Thoracic aorta (tissue), 2 donors: ENCODE measurements around the gene SCARB1. TPM values are rescaled to one million over a fixed set of nuclear protein-coding genes. Genes with fewer than 3 reads are reported as not detected.
"Not testable (repeated sequence)": the region's sequence is repeated elsewhere in the genome, so short reads cannot be mapped to it uniquely, and the experiment has no call there.

Experiments used
- ATAC-seq: fragments of 150-250 bp; one replicate; pipeline ENCODE4 v1.8.0; 2017; ENCODE audit warnings: low read depth; ENCODE audit not compliant: insufficient number of reproducible peaks, low FRiP score
- DNase-seq: peaks from one replicate; pipeline ENCODE4 v3.0.0-alpha.2; 2020; ENCODE audit warnings: low spot score
- H3K27ac ChIP-seq, 2 donors: fragments of 200-600 bp; sonication (generic); 1 replicate in 1 of 2; 2 replicates in 1 of 2; pipeline ENCODE4 v1.5.1; 2016; ENCODE audit warnings: mild to moderate bottlenecking in 2 of 2, moderate library complexity in 2 of 2
- H3K27me3 ChIP-seq: fragments of 200-600 bp; sonication (generic); replicated peaks from 2 replicates; pipeline ENCODE4 v1.6.0; 2016; ENCODE audit warnings: mild to moderate bottlenecking; ENCODE audit not compliant: insufficient read depth
- H3K36me3 ChIP-seq: fragments of 200-600 bp; sonication (generic); one replicate; pipeline ENCODE4 v1.5.1; 2016
- H3K4me1 ChIP-seq, 2 donors: fragments of 200-600 bp; sonication (generic); 1 replicate in 1 of 2; 2 replicates in 1 of 2; pipeline versions ENCODE4 v1.5.1 to v1.6.0; 2016; ENCODE audit warnings: low read depth in 2 of 2, mild to moderate bottlenecking in 1 of 2; ENCODE audit not compliant: control insufficient read depth in 1 of 2
- H3K4me3 ChIP-seq: fragments of 200-600 bp; sonication (generic); 2 replicates; pipeline ENCODE4 v1.5.1; 2016; ENCODE audit warnings: mild to moderate bottlenecking
- H3K9me3 ChIP-seq: fragments of 200-600 bp; sonication (generic); 2 replicates; pipeline ENCODE4 v1.5.1; 2016
- total RNA-seq, 2 donors: library from RNA; depleted of rRNA; stranded (reverse); fragments of >200 nt; gene quantifications; one replicate each; pipeline versions ENCODE4 v1.1.0 to v1.2.3, GENCODE V29; 2016
- TF ChIP-seq, protein P1 (sequence below): fragments of 200-600 bp; sonication (generic); IDR thresholded peaks from one replicate; pipeline ENCODE4 v1.5.1; 2019; ENCODE audit warnings: antibody characterized with exemption

The SCARB1 gene, protein sequence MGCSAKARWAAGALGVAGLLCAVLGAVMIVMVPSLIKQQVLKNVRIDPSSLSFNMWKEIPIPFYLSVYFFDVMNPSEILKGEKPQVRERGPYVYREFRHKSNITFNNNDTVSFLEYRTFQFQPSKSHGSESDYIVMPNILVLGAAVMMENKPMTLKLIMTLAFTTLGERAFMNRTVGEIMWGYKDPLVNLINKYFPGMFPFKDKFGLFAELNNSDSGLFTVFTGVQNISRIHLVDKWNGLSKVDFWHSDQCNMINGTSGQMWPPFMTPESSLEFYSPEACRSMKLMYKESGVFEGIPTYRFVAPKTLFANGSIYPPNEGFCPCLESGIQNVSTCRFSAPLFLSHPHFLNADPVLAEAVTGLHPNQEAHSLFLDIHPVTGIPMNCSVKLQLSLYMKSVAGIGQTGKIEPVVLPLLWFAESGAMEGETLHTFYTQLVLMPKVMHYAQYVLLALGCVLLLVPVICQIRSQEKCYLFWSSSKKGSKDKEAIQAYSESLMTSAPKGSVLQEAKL
- total RNA-seq: 10 to 100 TPM in 1 of 2 donors, 1 to 10 TPM in 1; 8.8 to 13.1 TPM

DNA sequence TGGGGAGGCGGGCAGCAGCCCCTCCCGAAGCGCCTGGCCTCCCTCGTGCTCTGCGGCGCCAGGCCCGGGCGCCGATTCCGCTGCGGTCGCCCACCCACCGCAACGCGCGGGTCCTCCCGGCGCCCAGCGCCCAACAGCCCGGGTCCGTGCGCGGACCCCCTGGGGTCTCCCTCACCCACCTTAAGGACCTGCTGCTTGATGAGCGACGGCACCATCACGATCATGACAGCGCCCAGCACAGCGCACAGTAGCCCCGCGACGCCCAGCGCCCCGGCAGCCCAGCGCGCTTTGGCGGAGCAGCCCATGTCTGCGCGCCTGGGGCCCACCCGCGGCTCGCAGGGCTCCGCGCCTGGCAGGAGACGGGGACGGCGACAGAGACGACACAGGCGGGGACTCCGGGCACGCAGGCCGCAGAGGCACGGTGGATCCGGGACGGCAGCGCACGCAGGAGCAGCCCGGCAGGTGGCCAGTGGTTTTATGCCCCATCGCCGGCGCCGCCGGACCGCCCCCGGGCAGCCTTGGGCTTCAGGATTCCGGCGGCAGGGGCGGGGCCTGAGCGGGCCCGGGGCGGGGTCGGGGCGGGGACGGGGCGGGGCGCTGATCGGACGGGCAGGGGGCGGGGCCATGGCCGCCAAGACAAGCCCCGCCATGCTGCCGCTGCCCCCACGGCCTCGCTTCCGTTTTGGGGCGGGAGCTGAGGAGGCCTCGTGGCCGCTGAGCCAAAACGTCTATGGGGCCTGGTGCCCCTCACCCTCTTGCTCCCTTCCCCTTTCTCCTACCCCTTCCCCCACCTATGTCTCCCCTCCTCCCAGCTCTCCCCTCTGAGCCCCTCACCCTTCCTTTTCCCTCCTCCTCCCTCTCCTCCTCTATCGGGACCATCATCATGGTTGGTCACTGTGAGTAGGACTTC lies at the start of gene SCARB1:
Gene SCARB1 (minus strand): TSS at position 449 of the 910 bp plus-strand sequence. CDS start 144 bp downstream, at position 305.
- H3K4me1 ChIP-seq: peaks cover 8 to 28% of the 10 kb centered on the region in 2 donors

DNA sequence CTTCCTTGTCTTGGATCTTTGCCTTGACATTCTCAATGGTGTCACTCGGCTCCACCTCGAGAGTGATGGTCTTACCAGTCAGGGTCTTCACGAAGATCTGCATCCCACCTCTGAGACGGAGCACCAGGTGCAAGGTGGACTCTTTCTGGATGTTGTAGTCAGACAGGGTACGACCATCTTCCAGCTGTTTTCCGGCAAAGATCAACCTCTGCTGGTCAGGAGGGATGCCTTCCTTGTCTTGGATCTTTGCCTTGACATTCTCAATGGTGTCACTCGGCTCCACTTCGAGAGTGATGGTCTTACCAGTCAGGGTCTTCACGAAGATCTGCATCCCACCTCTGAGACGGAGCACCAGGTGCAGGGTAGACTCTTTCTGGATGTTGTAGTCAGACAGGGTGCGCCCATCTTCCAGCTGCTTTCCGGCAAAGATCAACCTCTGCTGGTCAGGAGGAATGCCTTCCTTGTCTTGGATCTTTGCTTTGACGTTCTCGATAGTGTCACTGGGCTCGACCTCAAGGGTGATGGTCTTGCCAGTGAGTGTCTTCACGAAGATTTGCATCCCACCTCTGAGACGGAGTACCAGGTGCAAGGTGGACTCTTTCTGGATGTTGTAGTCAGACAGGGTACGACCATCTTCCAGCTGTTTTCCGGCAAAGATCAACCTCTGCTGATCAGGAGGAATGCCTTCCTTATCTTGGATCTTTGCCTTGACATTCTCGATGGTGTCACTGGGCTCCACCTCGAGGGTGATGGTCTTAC lies 49.0 kb upstream of the SCARB1 start:
- H3K36me3 ChIP-seq: peaks cover 21% of the 10 kb centered on the region
- not testable (repeated sequence) for DNase-seq, H3K9me3 ChIP-seq, ATAC-seq, H3K27ac ChIP-seq, H3K27me3 ChIP-seq
- H3K4me3 ChIP-seq: peak overlapping the region; percentile 91
- peaks cover 21 to 46% of the 10 kb centered on the region in 2 donors for H3K4me1 ChIP-seq

More for the DNA sequence above, at the start of gene SCARB1:
- H3K4me3 ChIP-seq: peak within 1 kb of the TSS; percentile 98
- DNase-seq (peak; percentile 17), ATAC-seq (peak; percentile 54)
- H3K27ac ChIP-seq: peak within 1 kb of the TSS in 1 of 2 donors; percentile 42
- H3K27me3 ChIP-seq: no peaks in the 10 kb centered on the region
- H3K9me3 ChIP-seq: no peaks in the 10 kb centered on the region
- H3K36me3 ChIP-seq: no peaks in the 10 kb centered on the region
- TF ChIP-seq, protein P1, sequence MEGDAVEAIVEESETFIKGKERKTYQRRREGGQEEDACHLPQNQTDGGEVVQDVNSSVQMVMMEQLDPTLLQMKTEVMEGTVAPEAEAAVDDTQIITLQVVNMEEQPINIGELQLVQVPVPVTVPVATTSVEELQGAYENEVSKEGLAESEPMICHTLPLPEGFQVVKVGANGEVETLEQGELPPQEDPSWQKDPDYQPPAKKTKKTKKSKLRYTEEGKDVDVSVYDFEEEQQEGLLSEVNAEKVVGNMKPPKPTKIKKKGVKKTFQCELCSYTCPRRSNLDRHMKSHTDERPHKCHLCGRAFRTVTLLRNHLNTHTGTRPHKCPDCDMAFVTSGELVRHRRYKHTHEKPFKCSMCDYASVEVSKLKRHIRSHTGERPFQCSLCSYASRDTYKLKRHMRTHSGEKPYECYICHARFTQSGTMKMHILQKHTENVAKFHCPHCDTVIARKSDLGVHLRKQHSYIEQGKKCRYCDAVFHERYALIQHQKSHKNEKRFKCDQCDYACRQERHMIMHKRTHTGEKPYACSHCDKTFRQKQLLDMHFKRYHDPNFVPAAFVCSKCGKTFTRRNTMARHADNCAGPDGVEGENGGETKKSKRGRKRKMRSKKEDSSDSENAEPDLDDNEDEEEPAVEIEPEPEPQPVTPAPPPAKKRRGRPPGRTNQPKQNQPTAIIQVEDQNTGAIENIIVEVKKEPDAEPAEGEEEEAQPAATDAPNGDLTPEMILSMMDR: no peak

DNA sequence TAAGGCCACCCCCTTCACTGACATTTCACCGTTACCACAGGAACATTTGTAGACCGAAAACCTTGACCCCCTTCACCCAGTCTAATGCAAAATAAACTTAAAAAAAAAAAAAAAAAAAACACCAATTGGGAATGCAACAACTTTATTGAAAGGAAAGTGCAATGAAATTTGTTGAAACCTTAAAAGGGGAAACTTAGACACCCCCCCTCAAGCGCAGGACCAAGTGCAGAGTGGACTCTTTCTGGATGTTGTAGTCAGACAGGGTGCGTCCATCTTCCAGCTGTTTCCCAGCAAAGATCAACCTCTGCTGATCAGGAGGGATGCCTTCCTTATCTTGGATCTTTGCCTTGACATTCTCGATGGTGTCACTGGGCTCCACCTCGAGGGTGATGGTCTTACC lies 47.9 kb upstream of the SCARB1 start:
- H3K36me3 ChIP-seq: peaks cover 21% of the 10 kb centered on the region
- not testable (repeated sequence) for ATAC-seq, H3K27ac ChIP-seq, H3K9me3 ChIP-seq, H3K27me3 ChIP-seq, DNase-seq
- H3K4me3 ChIP-seq: peak overlapping the region; percentile 66
- peaks cover 21 to 42% of the 10 kb centered on the region in 2 donors for H3K4me1 ChIP-seq

DNA sequence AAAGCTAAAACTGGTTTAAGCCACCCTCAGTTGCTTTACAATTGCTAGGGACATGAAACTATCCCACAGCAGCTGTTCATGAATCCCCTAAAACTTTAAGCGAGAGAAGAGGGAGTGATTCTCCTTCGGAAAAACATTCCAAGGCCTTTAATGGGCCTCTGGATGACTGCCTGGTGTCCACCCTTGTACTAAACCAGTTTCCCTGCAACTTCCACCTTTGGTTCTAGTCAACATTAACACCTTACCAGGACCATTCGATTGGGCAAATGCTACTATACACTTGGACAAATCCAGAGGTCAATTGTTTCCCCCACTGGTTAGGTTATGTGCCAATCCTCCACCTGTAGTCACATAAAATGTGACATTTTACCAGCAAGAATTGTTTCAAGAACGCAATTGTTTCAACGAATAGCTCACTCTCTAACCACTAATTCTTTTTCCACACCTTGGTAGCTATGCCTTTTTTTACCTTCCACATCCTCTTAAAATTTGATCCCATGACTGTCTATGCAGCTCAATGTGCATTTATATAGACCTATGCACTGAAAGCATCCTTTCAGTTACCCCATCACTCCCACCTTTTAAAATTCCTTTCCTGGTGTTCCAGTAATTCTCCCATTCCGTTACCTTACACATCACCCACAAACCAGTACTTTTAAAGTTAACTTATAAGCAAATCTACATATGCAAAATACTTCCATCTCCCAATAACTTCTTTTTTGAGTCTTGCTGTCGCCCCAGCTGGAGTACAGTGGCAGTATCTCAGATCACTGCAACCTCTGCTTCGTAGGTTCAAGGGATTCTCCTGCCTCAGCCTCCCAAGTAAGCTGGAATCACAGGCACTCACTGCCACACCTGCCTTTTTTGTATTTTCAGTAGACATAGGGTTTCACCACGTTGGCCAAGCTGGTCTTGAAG lies 47.2 kb upstream of the SCARB1 start:
- peaks cover 21% of the 10 kb centered on the region for H3K36me3 ChIP-seq
- TF ChIP-seq, protein P1: no peak
- H3K27ac ChIP-seq: peak overlapping the region; percentile 1 to 11
- peaks cover 18 to 36% of the 10 kb centered on the region in 2 donors for H3K4me1 ChIP-seq
- no peaks in the 10 kb centered on the region for H3K27me3 ChIP-seq
- H3K4me3 ChIP-seq: peak overlapping the region; percentile 66
- no peak for ATAC-seq
- H3K9me3 ChIP-seq: no peaks in the 10 kb centered on the region
- no peak for DNase-seq

DNA sequence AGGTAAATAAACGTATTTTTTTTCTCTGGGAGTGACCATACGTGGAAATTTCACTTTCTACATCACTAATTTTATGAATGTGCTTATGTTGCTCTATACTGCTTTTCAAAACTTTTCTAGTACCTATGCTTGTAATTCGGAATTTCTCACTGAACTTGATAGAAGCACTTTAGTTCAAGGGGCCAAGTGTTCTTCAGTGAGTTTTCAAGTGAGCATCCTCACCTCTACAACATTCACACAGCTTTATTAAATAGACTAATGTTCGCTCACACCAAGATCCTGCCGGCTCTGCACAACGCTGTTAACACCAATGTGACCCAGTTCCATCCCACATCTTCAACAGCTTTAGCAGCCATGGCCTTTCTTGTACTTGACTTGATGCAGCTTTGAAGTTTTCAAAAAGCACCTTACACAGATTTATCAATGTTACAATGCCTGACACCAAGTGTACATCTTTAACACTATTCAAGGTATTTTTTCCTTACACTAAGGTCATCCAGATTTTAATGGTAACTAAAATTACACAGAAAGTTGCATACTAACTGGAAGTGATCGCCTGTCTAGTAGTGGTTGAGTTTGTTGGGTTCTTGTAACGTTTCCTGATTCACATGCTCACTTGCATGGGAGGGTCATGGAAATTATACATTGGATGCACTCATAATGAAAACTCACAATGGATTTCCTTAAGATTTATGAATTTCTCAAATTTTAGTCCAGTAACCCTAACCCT lies 46.3 kb upstream of the SCARB1 start:
- TF ChIP-seq, protein P1: no peak
- DNase-seq (no peak), ATAC-seq (no peak)
- Histone ChIP-seq H3K4me3 (peak overlapping the region; percentile 66), H3K27me3 (no peaks in the 10 kb centered on the region), H3K4me1 (peaks cover 18 to 35% of the 10 kb centered on the region in 2 donors), H3K9me3 (no peaks in the 10 kb centered on the region), H3K27ac (peak overlapping the region in 1 of 2 donors; percentile 18), H3K36me3 (peaks cover 21% of the 10 kb centered on the region)
